Upper lobe of right lung (tissue), 1 donor: Measurements from ENCODE around the gene SORL1. TPM values are rescaled to one million over a fixed set of nuclear protein-coding genes. Genes with fewer than 3 reads are reported as not detected.

Source experiments
- ATAC-seq: fragments of 200-7000 bp; cut with Tn5 transposase; one replicate; pipeline ENCODE4 v1.9.1; 2020; ENCODE audit warnings: mild to moderate bottlenecking, moderate library complexity
- DNase-seq: peaks from one replicate; pipeline ENCODE4 v3.0.0-alpha.2; 2020
- H3K27ac ChIP-seq: fragments of 200-600 bp; one replicate; pipeline ENCODE4 v1.8.0; 2022
- H3K27me3 ChIP-seq: fragments of 200-600 bp; one replicate; pipeline ENCODE4 v1.8.0; 2022; ENCODE audit warnings: mild to moderate bottlenecking
- H3K36me3 ChIP-seq: fragments of 200-600 bp; one replicate; pipeline ENCODE4 v1.8.0; 2022
- H3K4me1 ChIP-seq: fragments of 200-600 bp; one replicate; pipeline ENCODE4 v1.8.0; 2022
- H3K4me3 ChIP-seq: fragments of 200-600 bp; one replicate; pipeline ENCODE4 v1.8.0; 2022; ENCODE audit warnings: mild to moderate bottlenecking
- H3K9me3 ChIP-seq: fragments of 200-600 bp; one replicate; pipeline ENCODE4 v1.8.0; 2022
- CTCF ChIP-seq: fragments of 200-600 bp; IDR thresholded peaks from one replicate; pipeline ENCODE4 v1.8.0; 2022; ENCODE audit warnings: antibody characterized with exemption
- intact Hi-C: fragments of 100-400 bp; cut with DNase I; formaldehyde crosslinking; loops from one replicate; pipeline ENCODE4 v1.11.0; 2022
- total RNA-seq: library from RNA; stranded (reverse); fragmentation: NEBNext Ultra II Directional; extraction: Animal tissue kit (Norgen Biotek cat#: 25700); gene quantifications from one replicate; pipeline ENCODE4 v1.2.1, GENCODE V29; 2021
- donor health status: DM: no; HTN: yes; CAD: no; lungs with severe emphysema.

SORL1 gene
- total RNA-seq, 1 donor from 2014 or later: 48.3 TPM

- no peak for DNase-seq
Observed at GRCh38 chr11:121572571-121573059, 120.5 kb downstream of the SORL1 start.

GRCh38 chr11:121574801-121575200 is 122.7 kb downstream of the SORL1 start:
- H3K4me1 ChIP-seq: peaks cover 30% of the 10 kb centered on the region
- ATAC-seq (no peak), DNase-seq (no peak)
- peak overlapping the region; percentile 32 for H3K27ac ChIP-seq
- intact Hi-C loops: no loop called here
- no peak overlapping the region for H3K4me3 ChIP-seq
- H3K36me3 ChIP-seq: no peaks in the 10 kb centered on the region
- H3K9me3 ChIP-seq: no peaks in the 10 kb centered on the region
- H3K27me3 ChIP-seq: no peaks in the 10 kb centered on the region
- TF ChIP-seq CTCF: no peak

More at GRCh38 chr11:121572571-121573059, 120.5 kb downstream of the SORL1 start:
- H3K27ac ChIP-seq: no peak overlapping the region
- no peaks in the 10 kb centered on the region for H3K9me3 ChIP-seq
- no peak overlapping the region for H3K4me3 ChIP-seq
- intact Hi-C loops: no loop called here
- H3K27me3 ChIP-seq: no peaks in the 10 kb centered on the region
- ATAC-seq: no peak
- no peak for TF ChIP-seq CTCF
- no peaks in the 10 kb centered on the region for H3K36me3 ChIP-seq
- peaks cover 21% of the 10 kb centered on the region for H3K4me1 ChIP-seq

- Histone ChIP-seq H3K36me3 (no peaks in the 10 kb centered on the region), H3K4me3 (no peak overlapping the region), H3K27ac (peak overlapping the region; percentile 3), H3K27me3 (no peaks in the 10 kb centered on the region), H3K9me3 (no peaks in the 10 kb centered on the region), H3K4me1 (peaks cover 30% of the 10 kb centered on the region)
- DNase-seq: peak; percentile 89
- intact Hi-C loops: no loop called here
- peak; percentile 97 for ATAC-seq
- no peak for TF ChIP-seq CTCF
Observed at GRCh38 chr11:121575250-121575962, 123.3 kb downstream of the SORL1 start.

- Histone ChIP-seq H3K4me1 (peaks cover 30% of the 10 kb centered on the region), H3K4me3 (no peak overlapping the region), H3K9me3 (no peaks in the 10 kb centered on the region), H3K27ac (peak overlapping the region; percentile 3), H3K27me3 (no peaks in the 10 kb centered on the region), H3K36me3 (no peaks in the 10 kb centered on the region)
- ATAC-seq (no peak), DNase-seq (no peak)
- TF ChIP-seq CTCF: no peak
- intact Hi-C loops: no loop called here
Observed at GRCh38 chr11:121575963-121576290, 123.8 kb downstream of the SORL1 start.

GRCh38 chr11:121576531-121576930 is 124.4 kb downstream of the SORL1 start:
- DNase-seq (no peak), ATAC-seq (peak; percentile 53)
- Histone ChIP-seq H3K27me3 (no peaks in the 10 kb centered on the region), H3K9me3 (no peaks in the 10 kb centered on the region), H3K4me3 (no peak overlapping the region), H3K4me1 (peaks cover 30% of the 10 kb centered on the region), H3K27ac (peak overlapping the region; percentile 3), H3K36me3 (no peaks in the 10 kb centered on the region)
- no peak for TF ChIP-seq CTCF
- intact Hi-C loops: no loop called here
